ENCODE results near the gene CD82.

Gene CD82

GRCh38 chr11:44601471-44602370 is 36.3 kb downstream of the CD82 start:
- no peak for DNase-seq (ENCODE audit: low spot score)

GRCh38 chr11:44602891-44603310 is 37.4 kb downstream of the CD82 start:
- DNase-seq (ENCODE audit: low spot score): no peak

GRCh38 chr11:44604171-44604581 is 38.7 kb downstream of the CD82 start:
- no peak for DNase-seq (ENCODE audit: low spot score)

- no peak for DNase-seq (ENCODE audit: low spot score)
Observed at GRCh38 chr11:44605068-44605708, 39.7 kb downstream of the CD82 start.

GRCh38 chr11:44605965-44606364 is 40.5 kb downstream of the CD82 start:
- DNase-seq (ENCODE audit: low spot score): no peak

GRCh38 chr11:44606472-44606871 is 41.0 kb downstream of the CD82 start:
- no peak for DNase-seq (ENCODE audit: low spot score)

- no peak for DNase-seq (ENCODE audit: low spot score)
Observed at GRCh38 chr11:44607319-44607962, 42.0 kb downstream of the CD82 start.

GRCh38 chr11:44607987-44608386 is 42.5 kb downstream of the CD82 start:
- DNase-seq (ENCODE audit: low spot score): no peak

- DNase-seq (ENCODE audit: low spot score): no peak
Observed at GRCh38 chr11:44608651-44608990, 43.2 kb downstream of the CD82 start.

GRCh38 chr11:44608991-44609782 is 43.7 kb downstream of the CD82 start:
- peak; percentile 41 for DNase-seq (ENCODE audit: low spot score)

- DNase-seq (ENCODE audit: low spot score): no peak
Observed at GRCh38 chr11:44609783-44610155, 44.3 kb downstream of the CD82 start.

GRCh38 chr11:44610186-44610955 is 44.9 kb downstream of the CD82 start:
- DNase-seq (ENCODE audit: low spot score): no peak

- DNase-seq (ENCODE audit: low spot score): no peak
Observed at GRCh38 chr11:44611088-44611487, 45.6 kb downstream of the CD82 start.

GRCh38 chr11:44611687-44612434 is 46.4 kb downstream of the CD82 start:
- peak; percentile 84 for DNase-seq (ENCODE audit: low spot score)

- no peak for DNase-seq (ENCODE audit: low spot score)
Observed at GRCh38 chr11:44613153-44613552, 47.7 kb downstream of the CD82 start.

GRCh38 chr11:44614281-44614775 is 48.9 kb downstream of the CD82 start:
- DNase-seq (ENCODE audit: low spot score): no peak

GRCh38 chr11:44615041-44615755 is 49.7 kb downstream of the CD82 start:
- DNase-seq (ENCODE audit: low spot score): no peak

- DNase-seq (ENCODE audit: low spot score): no peak
Observed at GRCh38 chr11:44615913-44616791, 50.7 kb downstream of the CD82 start.
